Measurements from ENCODE around the gene PAPPA2. TPM values are rescaled to one million over a fixed set of nuclear protein-coding genes. Genes with fewer than 3 reads are reported as not detected.

PAPPA2 gene
- total RNA-seq, 1 donor from 2014 or later = 0.41 TPM

DNA sequence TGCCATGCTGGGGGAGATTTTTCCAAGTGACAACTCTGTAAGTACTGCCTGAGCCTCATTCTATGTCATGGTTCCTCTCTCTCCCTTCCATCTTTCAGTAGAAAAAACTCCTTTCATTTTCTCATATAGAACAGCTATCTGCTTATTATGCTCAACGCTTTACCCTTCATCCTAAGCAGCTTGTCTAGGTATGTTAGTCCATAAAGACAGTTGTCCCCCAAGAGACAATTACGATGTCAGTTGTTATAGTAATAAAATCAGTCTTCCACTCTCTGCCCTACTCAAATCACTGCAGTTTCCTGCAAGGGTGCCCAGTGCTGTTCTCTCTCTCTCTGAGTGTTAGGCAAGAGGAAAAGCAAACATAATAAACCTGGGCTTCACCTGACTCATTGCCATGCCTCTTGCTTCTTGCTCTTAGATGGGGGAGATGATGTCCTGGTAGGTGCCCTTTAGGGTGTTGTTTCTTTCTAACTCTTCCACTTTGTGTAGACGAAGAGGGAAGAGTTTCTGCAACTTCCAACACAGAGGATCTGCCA lies 59.4 kb downstream of the PAPPA2 start:
- Histone ChIP-seq H3K36me3 (no peaks in the 10 kb centered on the region), H3K9me3 (replicated peaks) (no peaks in the 10 kb centered on the region), H3K4me1 (no peaks in the 10 kb centered on the region), H3K27ac (replicated peaks) (no peak overlapping the region), H3K27me3 (ENCODE audit: low read depth) (no peaks in the 10 kb centered on the region), H3K4me3 (no peak overlapping the region)
- TF ChIP-seq CTCF (IDR thresholded peaks at IDR 0.05; ENCODE audit: borderline replicate concordance) = no peak
- DNase-seq = no peak
- intact Hi-C loops (cut with micrococcal nuclease) = no loop called here

GRCh38 chr1:176529395-176530090 lies 66.6 kb downstream of the PAPPA2 start:
- intact Hi-C loops (cut with micrococcal nuclease) = no loop called here
- H3K4me1 ChIP-seq = no peaks in the 10 kb centered on the region
- H3K9me3 ChIP-seq (replicated peaks) = no peaks in the 10 kb centered on the region
- TF ChIP-seq CTCF (IDR thresholded peaks at IDR 0.05; ENCODE audit: borderline replicate concordance) = no peak
- no peak overlapping the region for H3K27ac ChIP-seq (replicated peaks)
- H3K27me3 ChIP-seq (ENCODE audit: low read depth) = no peaks in the 10 kb centered on the region
- DNase-seq = no peak
- H3K4me3 ChIP-seq = no peak overlapping the region
- no peaks in the 10 kb centered on the region for H3K36me3 ChIP-seq

DNA sequence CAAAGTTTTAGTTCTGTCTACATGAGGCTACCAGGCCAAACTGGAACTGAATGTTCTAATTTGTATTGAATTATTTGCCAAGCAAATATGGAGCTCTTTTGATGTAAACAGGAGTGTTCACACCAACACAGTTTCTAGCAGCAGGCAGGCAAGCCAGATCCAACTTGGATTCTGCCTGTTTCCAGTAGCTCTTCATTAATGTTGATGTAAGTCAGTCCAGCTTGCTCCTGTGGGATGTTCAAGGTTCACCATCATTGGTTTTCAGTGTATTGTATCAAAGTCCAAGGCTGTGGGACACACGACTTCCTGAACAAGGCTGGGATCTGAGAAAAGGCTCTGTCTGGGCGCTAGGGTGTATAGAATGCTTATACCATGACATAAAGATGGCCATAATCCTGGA lies 68.1 kb downstream of the PAPPA2 start:
- DNase-seq = no peak
- no peaks in the 10 kb centered on the region for H3K4me1 ChIP-seq
- no peak overlapping the region for H3K27ac ChIP-seq (replicated peaks)
- no peaks in the 10 kb centered on the region for H3K9me3 ChIP-seq (replicated peaks)
- no peaks in the 10 kb centered on the region for H3K27me3 ChIP-seq (ENCODE audit: low read depth)
- TF ChIP-seq CTCF (IDR thresholded peaks at IDR 0.05; ENCODE audit: borderline replicate concordance) = no peak
- H3K4me3 ChIP-seq = no peak overlapping the region
- H3K36me3 ChIP-seq = no peaks in the 10 kb centered on the region
- intact Hi-C loops (cut with micrococcal nuclease) = no loop called here

- TF ChIP-seq CTCF (IDR thresholded peaks at IDR 0.05; ENCODE audit: borderline replicate concordance) = no peak
These were observed 69.2 kb downstream of the PAPPA2 start for GRCh38 chr1:176531921-176532897.

DNA sequence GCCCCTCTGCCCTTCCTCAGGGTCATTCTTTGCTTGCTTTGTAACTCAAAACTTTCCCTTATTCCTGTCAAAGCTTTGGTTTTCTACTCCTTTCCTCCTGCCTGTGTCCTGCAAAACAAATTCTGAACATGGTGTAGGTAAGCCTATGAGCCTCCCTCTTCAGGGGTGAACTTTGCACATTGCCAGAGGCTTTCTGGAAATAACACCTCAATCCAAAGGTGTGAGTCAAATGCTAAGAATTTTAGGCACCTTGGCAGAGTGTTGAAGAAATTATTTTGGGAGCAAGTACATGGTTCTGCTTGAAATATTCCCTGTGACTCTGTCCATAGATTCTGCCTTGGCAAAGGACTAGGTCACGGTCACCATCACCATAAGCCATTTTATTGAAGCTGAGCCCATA lies 70.0 kb downstream of the PAPPA2 start:
- Histone ChIP-seq H3K27me3 (ENCODE audit: low read depth) (no peaks in the 10 kb centered on the region), H3K36me3 (no peaks in the 10 kb centered on the region), H3K9me3 (replicated peaks) (no peaks in the 10 kb centered on the region), H3K4me1 (no peaks in the 10 kb centered on the region), H3K4me3 (no peak overlapping the region), H3K27ac (replicated peaks) (no peak overlapping the region)
- no peak for DNase-seq
- intact Hi-C loops (cut with micrococcal nuclease) = no loop called here
- TF ChIP-seq CTCF (IDR thresholded peaks at IDR 0.05; ENCODE audit: borderline replicate concordance) = no peak

More at GRCh38 chr1:176531921-176532897, 69.2 kb downstream of the PAPPA2 start:
- no peaks in the 10 kb centered on the region for H3K4me1 ChIP-seq
- H3K27ac ChIP-seq (replicated peaks) = no peak overlapping the region
- no peaks in the 10 kb centered on the region for H3K36me3 ChIP-seq
- H3K27me3 ChIP-seq (ENCODE audit: low read depth) = no peaks in the 10 kb centered on the region
- intact Hi-C loops (cut with micrococcal nuclease) = no loop called here
- no peaks in the 10 kb centered on the region for H3K9me3 ChIP-seq (replicated peaks)
- no peak overlapping the region for H3K4me3 ChIP-seq
- DNase-seq = no peak

All from left ventricle myocardium inferior (tissue), 1 donor.